KMS-11 (cell line): ENCODE data around the gene RGS7.

ENCODE experiments used
- H2AFZ ChIP-seq: fragments of 200-600 bp; sonication (generic); 2 replicates; pipeline ENCODE4 v1.6.1; 2016; ENCODE audit warnings: antibody characterized with exemption, mixed run types, low read depth
- H3K27ac ChIP-seq: fragments of 200-600 bp; sonication (generic); 2 replicates; pipeline ENCODE4 v1.6.1; 2016; ENCODE audit warnings: mild to moderate bottlenecking, mixed run types
- H3K27me3 ChIP-seq: fragments of 200-600 bp; sonication (generic); 2 replicates; pipeline ENCODE4 v1.6.1; 2017; ENCODE audit warnings: mild to moderate bottlenecking, low read depth, mixed run types, moderate library complexity; ENCODE audit not compliant: insufficient read depth
- H3K36me3 ChIP-seq: fragments of 200-600 bp; sonication (generic); 2 replicates; pipeline ENCODE4 v1.6.1; 2017; ENCODE audit warnings: mild to moderate bottlenecking, mixed run types; ENCODE audit not compliant: insufficient read depth
- H3K4me1 ChIP-seq: fragments of 200-600 bp; sonication (generic); 2 replicates; pipeline ENCODE4 v1.6.1; 2016; ENCODE audit warnings: mild to moderate bottlenecking, low read depth, mixed run types; ENCODE audit not compliant: poor library complexity, severe bottlenecking
- H3K4me2 ChIP-seq: fragments of 200-600 bp; sonication (generic); 2 replicates; pipeline ENCODE4 v1.7.0; 2016; ENCODE audit warnings: mild to moderate bottlenecking, mixed run types
- H3K4me3 ChIP-seq: fragments of 200-600 bp; sonication (generic); IDR thresholded peaks from 2 replicates; pipeline ENCODE4 v1.6.1; 2017; ENCODE audit warnings: low read depth, low read length, mixed read lengths; ENCODE audit not compliant: insufficient read depth
- H3K79me2 ChIP-seq: fragments of 200-600 bp; sonication (generic); 2 replicates; pipeline ENCODE4 v1.6.1; 2016; ENCODE audit warnings: low read depth, mixed run types; ENCODE audit not compliant: insufficient read depth
- H3K9ac ChIP-seq: fragments of 200-600 bp; sonication (generic); 2 replicates; pipeline ENCODE4 v1.6.1; 2016; ENCODE audit warnings: mild to moderate bottlenecking, mixed run types
- H4K20me1 ChIP-seq: fragments of 200-600 bp; sonication (generic); 2 replicates; pipeline ENCODE4 v1.6.1; 2016; ENCODE audit warnings: mild to moderate bottlenecking, mixed run types; ENCODE audit not compliant: insufficient read depth
- TF ChIP-seq, protein P1 (sequence below): fragments of 200-600 bp; sonication (generic); conservative IDR thresholded peaks from 2 replicates; pipeline ENCODE4 v1.6.1; 2017; ENCODE audit warnings: low read depth, mild to moderate bottlenecking, antibody characterized with exemption, low read length, moderate library complexity, mixed read lengths

The RGS7 gene

DNA sequence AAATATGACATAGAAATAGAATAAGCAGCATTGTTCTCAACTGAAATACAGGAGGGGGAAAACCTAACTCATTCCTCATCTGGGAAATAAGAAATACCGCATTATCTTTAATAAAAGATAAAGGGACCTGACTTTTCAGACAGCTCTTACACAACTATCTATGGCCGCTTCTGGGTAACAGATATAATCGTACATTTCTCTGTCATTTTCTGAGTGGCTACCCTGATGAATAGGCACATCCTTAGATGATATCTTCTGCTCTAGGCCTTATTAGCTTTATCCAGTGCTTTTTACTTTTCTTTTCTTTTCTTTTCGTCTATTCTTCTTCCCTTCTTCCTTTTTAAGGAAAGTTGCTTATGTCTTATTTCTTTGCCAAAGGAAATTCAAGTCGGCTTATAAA is 388.1 kb downstream of the RGS7 start:
- H3K27ac ChIP-seq: no peak overlapping the region
- H3K4me2 ChIP-seq: no peak overlapping the region
- H3K27me3 ChIP-seq: no peaks in the 10 kb centered on the region
- TF ChIP-seq, protein P1, sequence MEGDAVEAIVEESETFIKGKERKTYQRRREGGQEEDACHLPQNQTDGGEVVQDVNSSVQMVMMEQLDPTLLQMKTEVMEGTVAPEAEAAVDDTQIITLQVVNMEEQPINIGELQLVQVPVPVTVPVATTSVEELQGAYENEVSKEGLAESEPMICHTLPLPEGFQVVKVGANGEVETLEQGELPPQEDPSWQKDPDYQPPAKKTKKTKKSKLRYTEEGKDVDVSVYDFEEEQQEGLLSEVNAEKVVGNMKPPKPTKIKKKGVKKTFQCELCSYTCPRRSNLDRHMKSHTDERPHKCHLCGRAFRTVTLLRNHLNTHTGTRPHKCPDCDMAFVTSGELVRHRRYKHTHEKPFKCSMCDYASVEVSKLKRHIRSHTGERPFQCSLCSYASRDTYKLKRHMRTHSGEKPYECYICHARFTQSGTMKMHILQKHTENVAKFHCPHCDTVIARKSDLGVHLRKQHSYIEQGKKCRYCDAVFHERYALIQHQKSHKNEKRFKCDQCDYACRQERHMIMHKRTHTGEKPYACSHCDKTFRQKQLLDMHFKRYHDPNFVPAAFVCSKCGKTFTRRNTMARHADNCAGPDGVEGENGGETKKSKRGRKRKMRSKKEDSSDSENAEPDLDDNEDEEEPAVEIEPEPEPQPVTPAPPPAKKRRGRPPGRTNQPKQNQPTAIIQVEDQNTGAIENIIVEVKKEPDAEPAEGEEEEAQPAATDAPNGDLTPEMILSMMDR: no peak
- H3K4me1 ChIP-seq: no peaks in the 10 kb centered on the region
- H3K9ac ChIP-seq: no peak overlapping the region
- no peak overlapping the region for H3K4me3 ChIP-seq
- no peaks in the 10 kb centered on the region for H3K36me3 ChIP-seq
- H4K20me1 ChIP-seq: no peaks in the 10 kb centered on the region
- H2AFZ ChIP-seq: no peak overlapping the region
- no peaks in the 10 kb centered on the region for H3K79me2 ChIP-seq

DNA sequence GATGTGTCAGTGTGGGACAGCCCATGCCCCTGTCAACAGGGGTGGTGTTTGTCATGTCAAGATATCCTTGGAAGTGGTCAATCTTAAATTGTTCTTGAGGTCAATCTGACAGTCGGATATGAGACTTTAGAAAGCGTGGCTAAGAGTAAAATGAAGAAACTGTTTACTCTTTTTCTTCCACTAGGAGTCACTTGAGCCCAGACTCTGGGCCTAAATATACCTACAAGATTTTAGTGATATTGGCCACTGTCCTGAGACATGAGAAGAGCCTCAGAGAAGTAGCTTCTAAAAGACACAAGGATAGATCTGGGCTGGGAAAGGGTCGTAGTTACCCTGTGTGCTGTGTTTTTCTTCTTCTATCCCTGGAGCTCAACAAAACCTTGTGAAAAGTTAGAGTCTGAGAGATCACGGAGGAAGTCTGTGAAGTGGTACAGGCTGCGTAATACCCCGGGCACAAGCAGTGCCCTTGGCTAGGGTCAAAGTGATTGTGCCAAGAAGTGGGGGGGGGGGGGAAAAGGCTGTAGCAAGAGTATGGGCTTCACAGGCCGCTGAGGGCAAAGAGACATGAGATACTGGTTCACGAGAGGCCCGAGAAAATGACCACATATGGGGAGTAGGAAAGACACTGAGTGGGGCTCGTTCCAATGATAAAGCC is 389.8 kb downstream of the RGS7 start:
- Histone ChIP-seq H3K4me1 (no peaks in the 10 kb centered on the region), H3K4me3 (no peak overlapping the region), H3K9ac (no peak overlapping the region), H3K27me3 (no peaks in the 10 kb centered on the region), H3K36me3 (no peaks in the 10 kb centered on the region), H2AFZ (no peak overlapping the region), H3K4me2 (no peak overlapping the region), H3K79me2 (no peaks in the 10 kb centered on the region), H3K27ac (no peak overlapping the region), H4K20me1 (no peaks in the 10 kb centered on the region)
- TF ChIP-seq, protein P1: no peak

DNA sequence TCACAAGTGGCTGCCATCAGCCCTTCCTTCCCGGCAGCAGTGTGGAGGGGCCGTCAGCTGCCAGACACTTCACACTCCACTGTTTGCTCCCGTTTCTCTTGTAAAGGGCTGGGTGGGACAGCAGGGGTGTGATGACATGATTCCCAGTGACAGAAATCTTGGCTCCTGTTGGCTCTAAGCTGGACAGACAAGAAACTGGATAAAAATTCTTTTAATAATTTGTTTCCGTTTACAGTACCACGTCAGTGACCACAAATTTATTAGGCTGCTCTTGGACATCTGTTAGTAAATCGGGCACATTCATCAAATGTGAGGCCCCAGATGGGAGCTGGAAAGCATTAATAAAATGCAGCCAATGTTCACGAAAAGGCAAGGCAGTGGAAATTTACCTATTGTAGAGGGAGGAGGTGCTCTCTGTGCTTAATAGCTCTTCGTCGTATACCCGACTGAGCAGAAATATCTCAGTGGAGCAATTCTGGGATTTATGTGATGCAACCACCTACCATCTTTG is 391.4 kb downstream of the RGS7 start:
- H2AFZ ChIP-seq: no peak overlapping the region
- H4K20me1 ChIP-seq: no peaks in the 10 kb centered on the region
- no peak overlapping the region for H3K4me2 ChIP-seq
- no peaks in the 10 kb centered on the region for H3K27me3 ChIP-seq
- no peak overlapping the region for H3K4me3 ChIP-seq
- H3K4me1 ChIP-seq: no peaks in the 10 kb centered on the region
- TF ChIP-seq, protein P1: no peak
- H3K27ac ChIP-seq: no peak overlapping the region
- no peaks in the 10 kb centered on the region for H3K79me2 ChIP-seq
- H3K9ac ChIP-seq: no peak overlapping the region
- no peaks in the 10 kb centered on the region for H3K36me3 ChIP-seq

DNA sequence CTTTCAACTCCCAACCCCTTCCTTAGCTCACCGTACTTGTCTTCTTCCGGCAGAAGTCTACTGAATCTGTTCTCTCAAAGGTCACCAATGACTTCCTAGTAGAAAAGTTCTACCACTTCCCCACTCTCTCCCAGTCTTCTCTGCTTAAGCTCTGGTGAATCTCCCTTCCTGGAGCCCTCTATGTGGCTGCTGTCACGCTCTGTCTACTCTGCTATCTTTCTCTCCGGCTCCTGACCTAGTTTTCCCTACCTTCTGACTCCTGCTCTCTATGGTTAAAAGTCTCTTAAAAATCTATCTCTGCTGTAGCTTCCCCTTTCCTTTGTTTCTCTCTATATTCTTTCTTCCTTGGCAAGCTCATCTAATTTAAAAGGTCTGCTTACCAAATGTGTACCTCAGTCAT is 394.9 kb downstream of the RGS7 start:
- Histone ChIP-seq H3K4me2 (no peak overlapping the region), H3K79me2 (no peaks in the 10 kb centered on the region)
- TF ChIP-seq, protein P1: no peak

More for the DNA sequence above, 394.9 kb downstream of the RGS7 start:
- H3K36me3 ChIP-seq: no peaks in the 10 kb centered on the region
- H3K4me3 ChIP-seq: no peak overlapping the region
- no peaks in the 10 kb centered on the region for H4K20me1 ChIP-seq
- H3K27ac ChIP-seq: no peak overlapping the region
- H2AFZ ChIP-seq: no peak overlapping the region
- H3K4me1 ChIP-seq: no peaks in the 10 kb centered on the region
- no peak overlapping the region for H3K9ac ChIP-seq
- no peaks in the 10 kb centered on the region for H3K27me3 ChIP-seq
